NCI-H146 treated with DMSO at 0.1 percent for 48 hours (cell line): ENCODE measurements around the gene PTGDR.
A peak's percentile ranks its signal among the peaks of the same experiment; 100 is the strongest.

Experiments used
- DNase-seq: peaks from one replicate; lab custom pipeline; 2025; ENCODE audit not compliant: unreplicated experiment; lab: John Stamatoyannopoulos, UW

The PTGDR gene

DNA sequence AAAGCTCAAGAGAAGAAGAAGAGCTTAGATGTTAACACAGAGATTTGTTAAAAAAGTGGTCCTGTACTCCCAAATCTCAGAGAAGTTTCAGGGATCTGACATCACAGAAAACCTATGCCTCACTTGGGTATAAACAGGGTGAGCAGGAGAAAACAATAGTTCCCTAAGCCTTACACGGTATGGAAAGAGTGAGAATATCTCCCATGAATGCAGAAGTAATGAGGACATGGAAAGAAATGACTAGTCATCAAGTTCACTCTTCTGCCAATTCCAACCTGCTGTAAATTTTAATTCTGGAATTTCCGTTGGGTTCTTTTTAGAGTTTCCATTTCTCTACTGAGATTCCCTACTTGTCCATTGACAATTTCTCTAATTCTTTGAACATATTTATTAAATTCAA lies 40.4 kb downstream of the PTGDR start:
- DNase-seq = no peak

DNA sequence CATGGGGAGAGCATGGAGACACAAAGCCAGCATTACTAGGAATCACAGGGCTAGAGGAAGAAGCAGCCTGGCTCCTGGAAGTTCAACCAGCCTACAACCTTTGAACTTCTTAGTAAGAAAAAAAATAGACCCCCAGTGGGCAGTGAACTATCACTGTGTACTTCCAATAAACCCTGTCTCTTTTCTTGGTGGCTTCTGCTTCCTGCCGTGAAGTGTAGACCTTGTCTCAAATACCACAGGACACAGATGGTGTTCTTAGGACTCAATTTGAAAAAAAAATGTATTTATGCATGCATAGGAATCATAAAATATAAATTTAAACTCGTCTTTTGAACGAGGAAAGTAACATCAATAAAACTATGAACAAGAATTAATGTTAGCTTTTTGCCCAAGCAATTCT lies 43.0 kb downstream of the PTGDR start:
- DNase-seq = no peak

DNA sequence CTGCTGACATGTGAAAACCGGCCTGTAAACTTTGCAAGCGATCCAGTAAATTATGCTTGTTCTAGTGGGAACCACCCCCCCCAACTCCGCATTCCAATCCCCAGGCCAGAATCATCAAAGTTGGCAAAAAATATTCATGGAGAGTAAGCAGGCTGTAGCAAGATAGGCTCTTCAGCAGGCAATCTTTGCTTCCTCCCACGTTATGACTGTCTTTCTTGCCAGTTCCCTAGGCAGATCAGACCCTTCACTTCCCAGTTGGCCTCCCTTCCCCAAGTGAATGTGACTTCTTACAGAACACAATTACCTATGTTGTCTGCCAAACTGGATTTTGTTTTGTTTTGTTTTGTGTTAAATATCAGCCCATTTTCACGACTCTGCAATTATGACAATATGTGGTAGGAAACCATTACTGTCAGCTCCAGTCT lies 45.4 kb downstream of the PTGDR start:
- no peak for DNase-seq

DNA sequence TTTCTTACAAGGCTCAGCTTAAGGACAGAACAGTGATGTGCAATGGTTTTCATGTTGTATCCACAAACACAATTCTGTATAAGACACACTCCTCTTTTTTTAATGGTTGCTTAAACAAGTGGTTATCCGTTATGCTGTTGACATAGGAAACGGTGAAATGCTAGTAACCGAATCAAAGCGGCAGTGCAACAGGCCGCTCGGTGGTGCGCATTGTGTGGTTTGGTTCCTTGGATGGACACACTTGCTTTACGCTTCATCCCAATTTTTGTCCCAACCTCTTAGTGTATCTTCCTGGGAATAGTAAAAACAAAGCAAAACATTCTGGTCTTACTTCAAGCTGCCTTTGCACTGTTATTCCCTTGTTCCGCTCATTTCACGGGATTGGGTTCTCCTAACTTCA lies 46.0 kb downstream of the PTGDR start:
- no peak for DNase-seq

DNA sequence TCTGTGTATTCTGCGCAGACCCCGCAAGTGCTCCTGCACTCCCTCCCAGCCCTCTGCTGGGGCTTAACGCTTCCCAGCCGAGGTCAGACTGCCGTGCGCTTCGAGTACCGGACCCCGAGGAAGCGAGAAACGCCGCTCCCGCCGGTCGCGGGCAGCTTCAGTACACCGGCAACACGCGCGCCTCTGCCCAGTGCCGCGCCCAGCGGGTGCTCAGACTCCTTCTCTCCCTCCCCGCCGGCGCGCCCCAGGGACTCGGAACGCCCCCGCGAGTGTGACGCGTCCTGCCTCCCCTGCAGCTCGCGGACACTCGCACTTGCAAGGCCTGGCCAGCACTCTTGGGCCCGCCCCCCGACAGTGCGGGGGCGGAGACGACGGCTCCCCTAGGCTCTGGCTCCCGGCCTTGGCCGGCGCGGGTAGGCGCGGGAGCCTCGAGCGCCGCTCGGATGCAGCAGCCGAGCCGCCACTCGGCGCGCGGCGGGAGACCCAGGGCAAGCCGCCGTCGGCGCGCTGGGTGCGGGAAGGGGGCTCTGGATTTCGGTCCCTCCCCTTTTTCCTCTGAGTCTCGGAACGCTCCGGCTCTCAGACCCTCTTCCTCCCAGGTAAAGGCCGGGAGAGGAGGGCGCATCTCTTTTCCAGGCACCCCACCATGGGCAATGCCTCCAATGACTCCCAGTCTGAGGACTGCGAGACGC lies 46.6 kb downstream of the PTGDR start, which contains the start of gene PTGER2:
TSS of gene PTGER2 (plus strand) at position 410 of the 692 bp plus-strand sequence. CDS start at position 647, 237 bp downstream.
- DNase-seq = peak; percentile 65

DNA sequence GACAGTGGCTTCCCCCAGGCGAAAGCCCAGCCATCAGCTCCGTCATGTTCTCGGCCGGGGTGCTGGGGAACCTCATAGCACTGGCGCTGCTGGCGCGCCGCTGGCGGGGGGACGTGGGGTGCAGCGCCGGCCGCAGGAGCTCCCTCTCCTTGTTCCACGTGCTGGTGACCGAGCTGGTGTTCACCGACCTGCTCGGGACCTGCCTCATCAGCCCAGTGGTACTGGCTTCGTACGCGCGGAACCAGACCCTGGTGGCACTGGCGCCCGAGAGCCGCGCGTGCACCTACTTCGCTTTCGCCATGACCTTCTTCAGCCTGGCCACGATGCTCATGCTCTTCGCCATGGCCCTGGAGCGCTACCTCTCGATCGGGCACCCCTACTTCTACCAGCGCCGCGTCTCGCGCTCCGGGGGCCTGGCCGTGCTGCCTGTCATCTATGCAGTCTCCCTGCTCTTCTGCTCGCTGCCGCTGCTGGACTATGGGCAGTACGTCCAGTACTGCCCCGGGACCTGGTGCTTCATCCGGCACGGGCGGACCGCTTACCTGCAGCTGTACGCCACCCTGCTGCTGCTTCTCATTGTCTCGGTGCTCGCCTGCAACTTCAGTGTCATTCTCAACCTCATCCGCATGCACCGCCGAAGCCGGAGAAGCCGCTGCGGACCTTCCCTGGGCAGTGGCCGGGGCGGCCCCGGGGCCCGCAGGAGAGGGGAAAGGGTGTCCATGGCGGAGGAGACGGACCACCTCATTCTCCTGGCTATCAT lies 47.3 kb downstream of the PTGDR start:
- no peak for DNase-seq

DNA sequence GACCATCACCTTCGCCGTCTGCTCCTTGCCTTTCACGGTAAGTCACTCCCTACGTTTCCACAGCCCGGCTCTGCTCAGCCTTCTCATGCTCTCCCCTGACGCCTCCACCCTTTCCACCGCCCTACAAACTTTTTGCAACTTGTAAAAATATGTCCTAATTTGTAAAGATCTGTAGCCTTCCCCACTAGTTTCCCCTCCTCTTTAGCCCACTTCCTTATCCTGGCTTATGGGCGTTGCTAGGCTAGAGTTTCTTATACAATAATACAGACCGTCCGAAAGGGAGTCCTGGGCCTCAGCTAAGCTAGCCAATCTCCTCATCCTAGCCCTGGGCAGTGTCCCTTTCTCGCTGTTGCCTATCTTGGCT lies 47.8 kb downstream of the PTGDR start:
- no peak for DNase-seq

DNA sequence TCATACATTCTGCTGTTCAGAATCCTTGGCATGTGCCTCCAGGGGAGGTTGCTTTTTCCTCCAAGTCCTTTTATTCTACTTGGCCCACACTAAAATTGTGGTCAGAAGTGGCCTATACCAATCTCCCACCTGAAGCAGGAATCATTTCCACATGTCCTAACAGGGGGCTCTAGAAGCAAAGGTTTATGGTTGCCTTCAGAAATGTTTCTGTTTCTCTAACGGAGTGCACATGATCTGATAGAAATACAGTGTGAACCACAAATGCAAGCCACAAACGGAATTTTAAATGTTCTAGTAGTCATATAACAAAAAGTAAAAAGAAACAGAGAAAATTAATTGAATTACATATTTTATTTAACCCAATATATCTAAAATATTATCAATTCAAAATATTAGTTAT lies 50.6 kb downstream of the PTGDR start:
- no peak for DNase-seq

DNA sequence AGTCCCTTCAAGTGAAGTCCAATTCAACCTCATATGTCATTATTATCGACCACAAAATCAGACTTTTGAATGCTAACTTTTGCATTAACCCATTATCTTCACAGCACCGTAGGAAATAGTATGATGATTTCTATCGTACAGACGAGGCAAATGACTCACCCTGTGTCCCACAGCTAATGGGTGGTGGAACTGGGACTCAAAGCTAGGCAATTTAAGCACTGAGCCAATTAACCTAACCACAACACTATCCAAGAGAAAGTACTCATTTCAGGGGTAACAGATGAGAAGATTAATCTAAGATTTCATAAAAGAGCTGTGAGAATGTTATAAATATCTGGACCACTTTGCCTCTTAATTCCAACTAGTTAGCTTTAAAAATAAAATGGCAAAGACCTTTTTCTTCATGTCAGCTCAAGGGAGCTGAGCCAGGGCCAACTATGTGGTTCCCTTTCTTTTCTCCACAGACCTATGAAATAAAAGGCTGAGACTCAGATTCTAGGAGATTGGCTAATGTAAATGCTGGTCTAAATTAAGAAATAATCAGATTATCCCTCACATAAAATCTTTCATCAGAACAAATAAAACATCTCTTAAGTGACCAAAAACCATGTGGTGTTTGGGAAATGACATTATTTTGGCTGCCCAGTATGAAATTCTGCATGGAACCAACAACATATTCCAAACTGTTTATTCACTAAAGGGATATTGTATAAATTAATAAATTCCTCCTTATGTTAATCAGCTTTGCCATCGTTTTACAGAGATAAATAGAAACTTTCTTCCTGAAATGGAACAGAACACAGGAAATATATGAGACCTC lies 51.5 kb downstream of the PTGDR start:
- DNase-seq = no peak

DNA sequence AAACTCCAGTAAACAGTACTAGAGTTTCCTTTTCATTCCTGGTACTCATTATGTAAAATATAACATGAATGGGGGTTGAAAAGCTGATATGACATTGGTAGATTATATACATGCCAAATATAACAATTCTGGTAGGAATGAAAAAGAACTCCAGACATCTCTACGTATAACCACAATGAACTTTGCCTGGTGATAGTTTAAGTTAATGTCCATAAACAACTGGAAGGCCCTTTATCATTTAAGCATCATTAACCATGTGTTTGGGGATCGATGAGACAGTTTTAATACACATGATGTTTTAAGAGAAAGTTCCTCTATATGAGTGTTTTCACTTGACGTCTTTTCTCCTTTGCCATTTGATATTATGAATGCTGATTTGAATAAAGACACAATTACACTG lies 52.4 kb downstream of the PTGDR start:
- no peak for DNase-seq

DNA sequence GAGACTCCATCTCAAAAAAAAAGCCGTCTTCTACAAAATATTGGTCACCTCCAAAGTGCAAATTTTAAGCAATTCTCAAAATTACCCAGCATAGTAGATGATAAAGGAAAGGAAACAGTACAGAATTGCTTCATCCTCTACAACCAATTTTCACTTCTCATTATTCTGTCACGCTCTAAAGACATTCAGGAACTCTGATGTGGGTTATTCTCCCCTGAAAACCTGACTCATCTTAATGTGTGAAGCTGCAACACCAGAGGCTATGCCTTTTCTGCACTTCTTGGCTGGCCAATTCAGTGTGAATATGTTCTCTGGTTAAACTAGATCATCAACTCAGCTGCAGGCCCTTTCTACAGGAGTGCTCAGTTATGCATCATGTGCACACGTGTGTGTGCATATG lies 57.6 kb downstream of the PTGDR start:
- DNase-seq = no peak

DNA sequence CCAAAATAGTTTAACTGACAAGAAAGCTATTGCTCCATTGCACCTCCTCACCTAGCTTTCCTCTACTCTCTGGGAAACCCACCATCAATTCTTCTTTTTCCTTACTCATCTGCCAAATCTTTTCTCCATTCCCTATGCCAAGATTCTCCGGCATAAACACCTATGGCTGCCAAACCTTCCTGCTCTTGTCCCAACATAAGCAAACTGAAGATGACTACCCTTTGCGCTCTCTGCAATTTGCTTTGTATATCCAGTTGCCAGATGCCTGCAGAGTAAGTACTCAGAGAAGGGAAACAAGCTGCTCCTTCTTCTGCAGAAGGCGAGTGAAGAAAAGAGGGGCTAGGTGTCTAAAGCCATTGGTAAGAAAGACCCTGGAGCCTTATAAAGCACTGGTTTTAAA lies 58.1 kb downstream of the PTGDR start:
- DNase-seq = no peak
